Hepatocyte (in vitro differentiated cells): ENCODE results near the gene LHX4. TPM values are rescaled to one million over a fixed set of nuclear protein-coding genes. Genes with fewer than 3 reads are reported as not detected.

Experiments used
- DNase-seq: peaks from one replicate; pipeline ENCODE4 v3.0.0-alpha.2; 2016; ENCODE audit warnings: low spot score
- H2AFZ ChIP-seq: fragments of 200-600 bp; sonication (generic); 2 replicates; pipeline ENCODE4 v1.6.0; 2016; ENCODE audit warnings: antibody characterized with exemption, mild to moderate bottlenecking
- H3K27ac ChIP-seq: fragments of 200-600 bp; sonication (generic); 2 replicates; pipeline ENCODE4 v1.5.1; 2016; ENCODE audit warnings: mild to moderate bottlenecking
- H3K27me3 ChIP-seq: fragments of 200-600 bp; sonication (generic); 2 replicates; pipeline ENCODE4 v1.6.1; 2016
- H3K36me3 ChIP-seq: fragments of 200-600 bp; sonication (generic); replicated peaks from 2 replicates; pipeline ENCODE4 v1.5.1; 2016; ENCODE audit warnings: low read depth; ENCODE audit not compliant: insufficient read depth
- H3K4me1 ChIP-seq: fragments of 200-600 bp; sonication (generic); 2 replicates; pipeline ENCODE4 v1.5.1; 2016; ENCODE audit warnings: mild to moderate bottlenecking, moderate library complexity; ENCODE audit not compliant: insufficient read depth
- H3K4me2 ChIP-seq: fragments of 200-600 bp; sonication (generic); 2 replicates; pipeline ENCODE4 v1.6.0; 2016
- H3K4me3 ChIP-seq: fragments of 200-600 bp; sonication (generic); 2 replicates; pipeline ENCODE4 v1.5.1; 2016; ENCODE audit warnings: mild to moderate bottlenecking
- H3K79me2 ChIP-seq: fragments of 200-600 bp; sonication (generic); 2 replicates; pipeline ENCODE4 v1.6.0; 2017; ENCODE audit warnings: mild to moderate bottlenecking
- H3K9me2 ChIP-seq: fragments of 200-600 bp; sonication (generic); replicated peaks from 2 replicates; pipeline ENCODE4 v1.6.0; 2017; ENCODE audit warnings: mild to moderate bottlenecking; ENCODE audit not compliant: insufficient read depth
- H3K9me3 ChIP-seq: fragments of 200-600 bp; sonication (generic); 2 replicates; pipeline ENCODE4 v1.5.1; 2016; ENCODE audit warnings: low read depth, mild to moderate bottlenecking
- H4K20me1 ChIP-seq: fragments of 200-600 bp; sonication (generic); 2 replicates; pipeline ENCODE4 v1.6.0; 2016; ENCODE audit warnings: mild to moderate bottlenecking; ENCODE audit not compliant: insufficient read depth, poor library complexity, severe bottlenecking
- CTCF ChIP-seq: fragments of 200-600 bp; sonication (generic); IDR thresholded peaks from 2 replicates; pipeline ENCODE4 v1.5.1; 2016; ENCODE audit warnings: antibody characterized with exemption, mild to moderate bottlenecking; ENCODE audit not compliant: poor library complexity
- EZH2 ChIP-seq: fragments of 200-600 bp; sonication (generic); IDR thresholded peaks from 2 replicates; pipeline ENCODE4 v1.6.1; 2016; ENCODE audit warnings: antibody characterized with exemption, mild to moderate bottlenecking, borderline replicate concordance
- EZH2phosphoT487 ChIP-seq: fragments of 200-600 bp; sonication (generic); IDR thresholded peaks from one replicate; pipeline ENCODE4 v1.6.1; 2018; ENCODE audit warnings: antibody characterized with exemption, mild to moderate bottlenecking, low read depth, moderate library complexity; ENCODE audit not compliant: unreplicated experiment, severe bottlenecking
- WGBS: methylation state at CpG from one replicate; pipeline ENCODE4 v1.1.6; 2016; ENCODE audit warnings: low lambda C conversion rate; ENCODE audit errors: missing lambda C conversion rate; 5-methylcytosine and 5-hydroxymethylcytosine counted together
- polyA plus RNA-seq: library from polyadenylated mRNA; unstranded; fragments of >200 nt; fragmentation: Nextera tagmentation; extraction: Ambion mirVana; gene quantifications from 2 replicates; pipeline ENCODE4 v1.2.1, GENCODE V29; 2016
- total RNA-seq: library from RNA; depleted of rRNA; stranded (reverse); fragments of >200 nt; gene quantifications from 2 replicates; pipeline ENCODE4 v1.2.3, GENCODE V29; 2014

The LHX4 gene
- total and polyA plus RNA-seq, 2 experiments from 2014 or later = 0.03 to 0.28 TPM

GRCh38 chr1:180272395-180272794 lies 42.3 kb downstream of the LHX4 start:
- Histone ChIP-seq H4K20me1 (no peaks in the 10 kb centered on the region), H3K4me2 (no peak overlapping the region), H2AFZ (no peak overlapping the region), H3K9me2 (no peaks in the 10 kb centered on the region), H3K9me3 (no peaks in the 10 kb centered on the region), H3K27me3 (no peaks in the 10 kb centered on the region), H3K4me1 (peaks cover 9% of the 10 kb centered on the region), H3K4me3 (no peak overlapping the region), H3K79me2 (no peaks in the 10 kb centered on the region), H3K36me3 (no peaks in the 10 kb centered on the region), H3K27ac (no peak overlapping the region)
- WGBS = 94% methylated on average over 4 of the region's 4 CpGs
- no peak for TF ChIP-seq EZH2
- TF ChIP-seq CTCF = no peak
- no peak for TF ChIP-seq EZH2phosphoT487
- DNase-seq = no peak

GRCh38 chr1:180273066-180273465 lies 43.0 kb downstream of the LHX4 start:
- Histone ChIP-seq H3K27ac (no peak overlapping the region), H3K9me2 (no peaks in the 10 kb centered on the region), H3K4me2 (no peak overlapping the region), H3K9me3 (no peaks in the 10 kb centered on the region), H3K79me2 (no peaks in the 10 kb centered on the region), H3K4me3 (no peak overlapping the region), H3K36me3 (no peaks in the 10 kb centered on the region), H3K4me1 (peaks cover 9% of the 10 kb centered on the region), H2AFZ (no peak overlapping the region), H4K20me1 (no peaks in the 10 kb centered on the region), H3K27me3 (no peaks in the 10 kb centered on the region)
- TF ChIP-seq EZH2phosphoT487 (no peak), CTCF (no peak), EZH2 (no peak)
- no peak for DNase-seq
- WGBS = 100% methylated on average over 2 of the region's 2 CpGs

GRCh38 chr1:180274221-180274620 lies 44.2 kb downstream of the LHX4 start:
- Histone ChIP-seq H3K36me3 (no peaks in the 10 kb centered on the region), H3K79me2 (no peaks in the 10 kb centered on the region), H3K4me3 (no peak overlapping the region), H3K9me2 (no peaks in the 10 kb centered on the region), H2AFZ (no peak overlapping the region), H4K20me1 (no peaks in the 10 kb centered on the region), H3K9me3 (no peaks in the 10 kb centered on the region), H3K27ac (no peak overlapping the region), H3K27me3 (no peaks in the 10 kb centered on the region), H3K4me1 (peaks cover 9% of the 10 kb centered on the region), H3K4me2 (no peak overlapping the region)
- WGBS = 96% methylated on average over 11 of the region's 11 CpGs
- TF ChIP-seq EZH2 (no peak), EZH2phosphoT487 (no peak), CTCF (no peak)
- no peak for DNase-seq

GRCh38 chr1:180275726-180276125 lies 45.7 kb downstream of the LHX4 start:
- DNase-seq = no peak
- Histone ChIP-seq H3K9me3 (no peaks in the 10 kb centered on the region), H3K4me1 (peaks cover 5% of the 10 kb centered on the region), H3K79me2 (no peaks in the 10 kb centered on the region), H3K27ac (no peak overlapping the region), H2AFZ (no peak overlapping the region), H3K9me2 (no peaks in the 10 kb centered on the region), H4K20me1 (no peaks in the 10 kb centered on the region), H3K4me3 (no peak overlapping the region), H3K36me3 (no peaks in the 10 kb centered on the region), H3K27me3 (no peaks in the 10 kb centered on the region), H3K4me2 (no peak overlapping the region)
- 93% methylated on average over 5 of the region's 5 CpGs for WGBS
- TF ChIP-seq CTCF (no peak), EZH2 (no peak), EZH2phosphoT487 (no peak)
